ENCODE data around the gene PFDN2.

Gene PFDN2

DNA sequence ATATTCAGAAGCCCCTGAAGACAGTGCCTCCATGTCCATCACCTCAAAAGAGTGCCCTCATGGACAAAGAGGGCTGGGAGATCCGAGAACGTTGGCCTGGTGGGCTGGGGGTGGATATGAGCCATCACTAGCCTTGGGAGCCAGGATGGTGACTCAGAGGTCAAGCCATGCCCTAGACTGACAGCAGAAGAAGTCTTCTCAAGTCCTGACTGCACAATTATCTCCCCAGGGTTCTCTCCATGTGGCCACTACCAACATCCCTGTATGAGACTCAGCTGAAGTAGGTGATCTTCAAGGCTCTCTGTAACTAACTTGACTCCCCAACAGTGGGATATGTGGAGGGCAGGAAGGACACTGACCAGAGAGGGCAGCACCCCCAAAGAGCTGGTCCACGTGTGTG lies 64.9 kb downstream of the PFDN2 start:
- DNase-seq (ENCODE audit: low read depth in 2 of 2): no peak

DNA sequence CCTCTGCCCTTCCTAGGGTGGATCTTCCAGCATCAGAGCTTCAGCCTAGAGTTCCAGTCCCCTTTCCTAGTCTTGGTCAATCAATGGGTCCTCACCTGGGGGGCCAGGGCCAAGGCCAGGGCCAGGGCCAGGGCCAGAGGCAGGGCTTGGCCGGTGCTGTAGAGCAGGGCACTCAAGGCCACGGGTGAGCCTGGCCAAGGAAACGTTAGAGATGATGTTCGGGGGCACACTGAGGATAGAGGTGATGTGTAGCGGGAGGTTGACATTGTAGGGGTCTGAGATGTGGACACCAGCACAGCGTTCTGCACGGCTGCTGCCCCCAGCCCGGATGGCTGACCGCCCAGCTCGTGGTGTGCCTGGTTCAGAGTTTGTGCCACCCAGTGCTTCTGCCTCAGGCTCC lies 66.6 kb downstream of the PFDN2 start:
- no peak for DNase-seq (ENCODE audit: low read depth in 2 of 2)

All from stimulated activated CD8-positive, alpha-beta memory T cell treated with anti-CD3 and anti-CD28 coated beads, Interleukin-2, amount 100 ng/mL, for 1 hour (primary cell).